Putamen (tissue), 1 donor: ENCODE results near the gene PRSS38.

ENCODE experiments used
- DNase-seq: peaks from one replicate; pipeline ENCODE4 v3.0.0-alpha.2; 2016; ENCODE audit warnings: low spot score

PRSS38 gene

GRCh38 chr1:227793948-227794816 is 21.3 kb upstream of the PRSS38 start:
- DNase-seq: no peak

GRCh38 chr1:227794817-227795192 is 20.7 kb upstream of the PRSS38 start:
- DNase-seq: no peak

GRCh38 chr1:227795732-227796131 is 19.7 kb upstream of the PRSS38 start:
- no peak for DNase-seq

- no peak for DNase-seq
Observed at GRCh38 chr1:227796359-227796915, 19.0 kb upstream of the PRSS38 start.

GRCh38 chr1:227797144-227797543 is 18.3 kb upstream of the PRSS38 start:
- no peak for DNase-seq

GRCh38 chr1:227797625-227798024 is 17.9 kb upstream of the PRSS38 start:
- no peak for DNase-seq

GRCh38 chr1:227798078-227798802 is 17.2 kb upstream of the PRSS38 start:
- DNase-seq: no peak

- no peak for DNase-seq
Observed at GRCh38 chr1:227799756-227800155, 15.7 kb upstream of the PRSS38 start.

GRCh38 chr1:227803933-227804332 is 11.5 kb upstream of the PRSS38 start:
- no peak for DNase-seq

GRCh38 chr1:227805606-227806197 is 9.8 kb upstream of the PRSS38 start:
- no peak for DNase-seq

GRCh38 chr1:227808566-227808965 is 6.9 kb upstream of the PRSS38 start:
- no peak for DNase-seq

- DNase-seq: no peak
Observed at GRCh38 chr1:227809026-227809425, 6.4 kb upstream of the PRSS38 start.

GRCh38 chr1:227813962-227814361 is 1.5 kb upstream of the PRSS38 start:
- no peak for DNase-seq

GRCh38 chr1:227816750-227817446 is 1.4 kb downstream of the PRSS38 start:
- no peak for DNase-seq

- DNase-seq: no peak
Observed at GRCh38 chr1:227823537-227823936, 8.1 kb downstream of the PRSS38 start.

- DNase-seq: no peak
Observed at GRCh38 chr1:227824204-227824603, 8.7 kb downstream of the PRSS38 start.

GRCh38 chr1:227828786-227829185 is 13.3 kb downstream of the PRSS38 start:
- DNase-seq: no peak

GRCh38 chr1:227838181-227838580 is 22.7 kb downstream of the PRSS38 start:
- DNase-seq: no peak

- DNase-seq: no peak
Observed at GRCh38 chr1:227841096-227841495, 25.6 kb downstream of the PRSS38 start.

- no peak for DNase-seq
Observed at GRCh38 chr1:227844320-227845146, 29.1 kb downstream of the PRSS38 start.

GRCh38 chr1:227845147-227845458 is 29.6 kb downstream of the PRSS38 start:
- DNase-seq: no peak
